MM.1S (cell line): ENCODE measurements around the gene LILRB5.

Experiments
- CTCF ChIP-seq: fragments of 300-600 bp; sonication (generic); IDR thresholded peaks from 2 replicates; pipeline ENCODE4 v1.5.1; 2016; ENCODE audit warnings: antibody characterized with exemption, low read length, mixed read lengths
- EZH2 ChIP-seq: fragments of 300-600 bp; sonication (generic); optimal IDR thresholded peaks from 2 replicates; pipeline ENCODE3; 2017; ENCODE audit warnings: low read depth, mild to moderate bottlenecking, antibody characterized with exemption, low read length, mixed read lengths

- no peak for TF ChIP-seq CTCF
- no peak for TF ChIP-seq EZH2
Measured at GRCh38 chr19:54302257-54302656, 45.2 kb upstream of the LILRB5 start.
